ENCODE data around the gene MACC1. TPM values are rescaled to one million over a fixed set of nuclear protein-coding genes. Genes with fewer than 3 reads are reported as not detected.

MACC1 gene
- total and polyA plus RNA-seq, 9 of the 15 experiments (the other 6 are each of a cell fraction or from before 2014, with no cell fraction given) = 5.9 to 30.2 (median 10.4) TPM

- TF ChIP-seq ZC3H4 (CRISPR knock-in tag; IDR thresholded peaks at IDR 0.05; ENCODE audit: borderline replicate concordance) (no peak), THRB (CRISPR knock-in tag; conservative IDR thresholded peaks at IDR 0.05) (no peak)
These were observed at the start of gene MACC1 (continued) for GRCh38 chr7:20217193-20217948.

GRCh38 chr7:20264623-20265022, 47.4 kb upstream of the MACC1 start:
- no peak overlapping the region for H3K27ac ChIP-seq (ENCODE audit: extremely low read depth, low read depth, low read length)
- DNase-seq (ENCODE audit: extremely low read depth in 1 of 4, low spot score in 3 of 4) (no peak), ATAC-seq (peak; percentile 47), FAIRE-seq (no peak)
- peak overlapping the region; percentile 71 for H2AFZ ChIP-seq (ENCODE audit: low read depth, low read length)
- in situ Hi-C loops (cut with MboI) = no loop called here
- H3K9ac ChIP-seq (ENCODE audit: insufficient read depth in 1 of 2, low read depth in 2 of 2, low read length in 2 of 2) = no peak overlapping the region
- no peaks in the 10 kb centered on the region for H3K9me1 ChIP-seq (ENCODE audit: control insufficient read depth, insufficient read depth, low read length)
- TF ChIP-seq BACH1 (tag; IDR thresholded peaks at IDR 0.05) (no peak), FIP1L1 (IDR thresholded peaks at IDR 0.05; ENCODE audit: low read depth, low read length, poor library complexity, severe bottlenecking) (no peak), ZFP30 (CRISPR knock-in tag; IDR thresholded peaks at IDR 0.05; ENCODE audit: borderline replicate concordance) (no peak), MTA1 (IDR thresholded peaks at IDR 0.05; ENCODE audit: borderline replicate concordance) (no peak), ZNF23 (CRISPR knock-in tag; IDR thresholded peaks at IDR 0.05) (no peak), TFAP4 (CRISPR knock-in tag; IDR thresholded peaks at IDR 0.05; ENCODE audit: borderline replicate concordance) (no peak), TCF7 (IDR thresholded peaks at IDR 0.05; ENCODE audit: borderline replicate concordance) (no peak), ZNF75A (CRISPR knock-in tag; IDR thresholded peaks at IDR 0.05) (no peak), TAF9B (IDR thresholded peaks at IDR 0.05; ENCODE audit: partially characterized antibody) (no peak), CREB3 (tag; conservative IDR thresholded peaks at IDR 0.05; ENCODE audit: low read depth) (no peak), ZNF436 (CRISPR knock-in tag; IDR thresholded peaks at IDR 0.05) (no peak), HDAC2 (IDR thresholded peaks at IDR 0.05) (no peak), MCM5 (IDR thresholded peaks at IDR 0.05; ENCODE audit: low read depth) (no peak), ETV1 (tag; conservative IDR thresholded peaks at IDR 0.05; ENCODE audit: low read depth) (no peak)
- no peaks in the 10 kb centered on the region for H3K79me2 ChIP-seq (ENCODE audit: control insufficient read depth, insufficient read depth, low read length)
- no peak overlapping the region for H3K4me3 ChIP-seq
- H3K4me2 ChIP-seq (ENCODE audit: insufficient read depth, low read length) = no peak overlapping the region
- POLR2A ChIA-PET = interaction anchor here (1.3 kb wide), 1 partner anchor 25 kb away, joined by 3 read pairs; no protein-coding TSS in a partner anchor
- CTCF ChIA-PET (ENCODE audit: low intra/inter-chr PET ratio) = no interaction called here
- BruUV-seq (replicated peaks) = no TSS peak
- H3K27me3 ChIP-seq (ENCODE audit: control insufficient read depth in 2 of 2, insufficient read depth in 2 of 2, low read length in 2 of 2) = no peaks in the 10 kb centered on the region
- no peaks in the 10 kb centered on the region for H3K9me3 ChIP-seq (replicated peaks; ENCODE audit: control insufficient read depth, insufficient read depth, low read depth, low read length)
- no peaks in the 10 kb centered on the region for H4K20me1 ChIP-seq (replicated peaks; ENCODE audit: control insufficient read depth, insufficient read depth, low read length)
- intact Hi-C loops (cut with micrococcal nuclease) = no loop called here
- H3K36me3 ChIP-seq (ENCODE audit: control insufficient read depth, insufficient read depth, low read length) = no peaks in the 10 kb centered on the region
- no peaks in the 10 kb centered on the region for H3K4me1 ChIP-seq (replicated peaks in 1 of 2; ENCODE audit: control insufficient read depth in 2 of 2, insufficient read depth in 2 of 2, low read length in 2 of 2)
- 34% methylated on average over 2 of the region's 2 CpGs for WGBS (ENCODE audit: insufficient coverage, low coverage, missing lambda C conversion rate)
